ENCODE results near the gene KRTAP5-3. TPM values are rescaled to one million over a fixed set of nuclear protein-coding genes. Genes with fewer than 3 reads are reported as not detected.
A peak's percentile ranks its signal among the peaks of the same experiment; 100 is the strongest.

Gene KRTAP5-3
- total and polyA plus RNA-seq, 4 donors: not detected

DNA sequence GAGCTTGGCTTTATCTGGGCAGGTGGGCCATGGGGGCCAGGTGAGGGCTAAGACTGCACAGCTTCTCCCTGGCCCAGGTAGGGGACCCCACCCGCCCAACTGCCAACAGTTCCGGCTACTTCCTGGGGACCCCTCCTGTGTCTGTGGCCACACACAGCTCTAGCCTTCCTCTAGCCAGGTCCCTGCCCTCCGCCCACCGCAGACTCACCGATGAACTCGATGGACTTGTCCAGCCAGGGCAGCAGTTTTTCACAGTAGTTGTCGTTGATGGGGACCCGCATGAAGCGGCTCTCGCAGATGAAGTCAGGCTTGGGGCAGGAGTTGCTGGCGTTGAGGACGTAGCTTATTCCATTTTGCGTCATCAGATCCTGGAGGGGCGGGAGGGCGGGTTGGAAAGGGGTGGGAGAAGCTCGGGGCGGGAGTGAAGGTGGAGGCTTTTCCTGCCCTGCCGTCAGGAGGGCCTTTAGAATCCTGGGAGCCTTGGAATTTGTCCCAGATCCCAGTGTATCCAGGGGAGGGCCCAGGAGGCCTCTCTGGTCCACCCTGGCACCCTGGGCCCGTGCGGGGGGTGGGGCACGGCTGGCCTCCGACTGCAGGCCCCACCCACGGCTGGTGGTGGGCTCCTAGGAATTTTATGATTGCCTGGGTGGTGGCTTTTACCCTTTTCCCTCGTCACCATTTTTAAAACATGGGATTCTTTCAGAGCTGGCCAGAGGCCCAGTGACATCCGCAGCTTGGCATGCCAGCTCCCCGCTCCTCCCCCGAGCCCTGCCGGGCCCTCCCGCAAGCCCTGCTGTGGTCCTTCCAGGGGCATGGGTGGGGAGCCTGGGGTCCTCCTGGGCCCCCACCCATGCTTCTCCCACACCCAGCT, 50.1 kb downstream of the KRTAP5-3 start:
- intact Hi-C loops (cut with DNase I): loop anchor here in 1 of 2 donors (5.0 kb wide), 1 partner anchor 269 kb away; no protein-coding TSS in a partner anchor
- H3K4me1 ChIP-seq (ENCODE audit: control insufficient read depth in 1 of 2, insufficient read depth in 2 of 2, low read length in 2 of 2): no peaks in the 10 kb centered on the region
- H3K27me3 ChIP-seq (ENCODE audit: control insufficient read depth in 1 of 2, insufficient read depth in 2 of 2, low read length in 1 of 2): no peaks in the 10 kb centered on the region
- no peaks in the 10 kb centered on the region for H3K9me3 ChIP-seq (ENCODE audit: control insufficient read depth, low read length)
- ATAC-seq (ENCODE audit: low FRiP score) (peak; percentile 66), DNase-seq (peak; percentile 85 to 91)
- peaks cover 0 to 3% of the 10 kb centered on the region in 2 donors for H3K36me3 ChIP-seq (ENCODE audit: control insufficient read depth in 1 of 2, insufficient read depth in 2 of 2, low read length in 1 of 2)
- WGBS, 2 donors: 14 to 16% methylated on average over 26 to 29 of the region's 29 CpGs
- H3K4me3 ChIP-seq (ENCODE audit: low read length in 2 of 2): no peak overlapping the region
- peak overlapping the region; percentile 96 to 97 for H3K27ac ChIP-seq (ENCODE audit: low read depth in 1 of 2, low read length in 2 of 2)

Other genes starting within 250 kb of the KRTAP5-3 start
- 1 to 10 TPM in 1 of 2 donors, under 1 TPM in 1; 0.55 to 1.0 TPM for gene BRSK2, start 218.5 kb downstream of the KRTAP5-3 start, total RNA-seq
- gene BRSK2, start 218.5 kb downstream of the KRTAP5-3 start, polyA plus RNA-seq: under 1 TPM; 0.61 to 0.63 TPM
- gene MOB2, start 121.7 kb downstream of the KRTAP5-3 start, total RNA-seq: 10 to 100 TPM; 51.3 to 65.8 TPM
- gene MOB2, start 121.7 kb downstream of the KRTAP5-3 start, polyA plus RNA-seq: 100 to 1,000 TPM in 1 of 2 donors, 10 to 100 TPM in 1; 32.4 to 104 TPM
- 10 to 100 TPM in 1 of 2 donors, 1 to 10 TPM in 1; 9.4 to 39.3 TPM for gene DUSP8, start 36.2 kb downstream of the KRTAP5-3 start, total RNA-seq
- gene DUSP8, start 36.2 kb downstream of the KRTAP5-3 start, polyA plus RNA-seq: 1 to 10 TPM; 2.3 to 6.5 TPM
- gene KRTAP5-1, start 23.2 kb downstream of the KRTAP5-3 start, total RNA-seq: not detected
- gene KRTAP5-1, start 23.2 kb downstream of the KRTAP5-3 start, polyA plus RNA-seq: not detected
- not detected for gene KRTAP5-2, start 10.2 kb downstream of the KRTAP5-3 start, total RNA-seq
- gene KRTAP5-2, start 10.2 kb downstream of the KRTAP5-3 start, polyA plus RNA-seq: not detected
- gene KRTAP5-4, start 13.7 kb upstream of the KRTAP5-3 start, total RNA-seq: not detected
- not detected for gene KRTAP5-4, start 13.7 kb upstream of the KRTAP5-3 start, polyA plus RNA-seq
- not detected for gene KRTAP5-5, start 21.3 kb upstream of the KRTAP5-3 start, total RNA-seq
- not detected for gene KRTAP5-5, start 21.3 kb upstream of the KRTAP5-3 start, polyA plus RNA-seq
- gene KRTAP5-6, start 88.7 kb upstream of the KRTAP5-3 start, total RNA-seq: not detected
- not detected for gene KRTAP5-6, start 88.7 kb upstream of the KRTAP5-3 start, polyA plus RNA-seq
- 10 to 100 TPM; 10.7 to 15.0 TPM for gene IFITM10, start 142.1 kb upstream of the KRTAP5-3 start, total RNA-seq
- 10 to 100 TPM in 1 of 2 donors, 1 to 10 TPM in 1; 1.9 to 47.7 TPM for gene IFITM10, start 142.1 kb upstream of the KRTAP5-3 start, polyA plus RNA-seq
- 100 to 1,000 TPM; 473 to 535 TPM for gene CTSD, start 155.5 kb upstream of the KRTAP5-3 start, total RNA-seq
- gene CTSD, start 155.5 kb upstream of the KRTAP5-3 start, polyA plus RNA-seq: 100 to 1,000 TPM; 619 to 646 TPM
- under 1 TPM; 0.19 to 0.75 TPM for gene SYT8, start 226.5 kb upstream of the KRTAP5-3 start, total RNA-seq
- gene SYT8, start 226.5 kb upstream of the KRTAP5-3 start, polyA plus RNA-seq: 10 to 100 TPM in 1 of 2 donors, 1 to 10 TPM in 1; 6.4 to 14.3 TPM
- gene TNNI2, start 230.5 kb upstream of the KRTAP5-3 start, total RNA-seq: 1 to 10 TPM in 1 of 2 donors, under 1 TPM in 1; 0.81 to 2.2 TPM
- under 1 TPM; 0.75 to 0.82 TPM for gene TNNI2, start 230.5 kb upstream of the KRTAP5-3 start, polyA plus RNA-seq
- gene LSP1, start 244.6 kb upstream of the KRTAP5-3 start, total RNA-seq: 100 to 1,000 TPM in 1 of 2 donors, 10 to 100 TPM in 1; 45.2 to 128 TPM
- 10 to 100 TPM; 12.0 to 40.4 TPM for gene LSP1, start 244.6 kb upstream of the KRTAP5-3 start, polyA plus RNA-seq